Neural progenitor cell (in vitro differentiated cells): ENCODE measurements around the gene AURKB. TPM values are rescaled to one million over a fixed set of nuclear protein-coding genes. Genes with fewer than 3 reads are reported as not detected.

Experiments used
- DNase-seq: peaks from one replicate; pipeline ENCODE4 v3.0.0-alpha.2; 2016; ENCODE audit warnings: low spot score
- H2AFZ ChIP-seq: fragments of 200-600 bp; sonication (generic); replicated peaks from 2 replicates; pipeline ENCODE4 v1.6.1; 2016; ENCODE audit warnings: antibody characterized with exemption
- H3F3A ChIP-seq: fragments of 200-600 bp; sonication (generic); 2 replicates; pipeline ENCODE4 v1.6.1; 2016; ENCODE audit warnings: antibody characterized with exemption, low read depth
- H3K27ac ChIP-seq: fragments of 200-600 bp; sonication (generic); 2 replicates; pipeline ENCODE4 v1.5.1; 2016; ENCODE audit warnings: mild to moderate bottlenecking
- H3K27me3 ChIP-seq: fragments of 200-600 bp; sonication (generic); 2 replicates; pipeline ENCODE4 v1.6.1; 2016; ENCODE audit warnings: mild to moderate bottlenecking, moderate library complexity
- H3K36me3 ChIP-seq: fragments of 200-600 bp; sonication (generic); 2 replicates; pipeline ENCODE4 v1.5.1; 2016
- H3K4me1 ChIP-seq: fragments of 200-600 bp; sonication (generic); 2 replicates; pipeline ENCODE4 v1.6.1; 2016; ENCODE audit warnings: mixed run types
- H3K4me2 ChIP-seq: fragments of 200-600 bp; sonication (generic); 2 replicates; pipeline ENCODE4 v1.6.1; 2016
- H3K4me3 ChIP-seq: fragments of 200-600 bp; sonication (generic); 2 replicates; pipeline ENCODE4 v1.5.1; 2016
- H3K79me2 ChIP-seq: fragments of 200-600 bp; sonication (generic); 2 replicates; pipeline ENCODE4 v1.6.1; 2016; ENCODE audit warnings: low read depth
- H3K9ac ChIP-seq: fragments of 200-600 bp; sonication (generic); 2 replicates; pipeline ENCODE4 v1.6.1; 2016
- H3K9me3 ChIP-seq: fragments of 200-600 bp; sonication (generic); 2 replicates; pipeline ENCODE4 v1.5.1; 2016; ENCODE audit warnings: low read depth
- H4K20me1 ChIP-seq: fragments of 200-600 bp; sonication (generic); 2 replicates; pipeline ENCODE4 v1.6.1; 2016; ENCODE audit warnings: low read depth
- H3K27ac Mint-ChIP-seq: 3 replicates; pipeline ENCODE4 v1.8.0; 2021; ENCODE audit warnings: mixed read lengths
- H3K27me3 Mint-ChIP-seq: 2 replicates; pipeline ENCODE4 v1.8.0; 2022; ENCODE audit warnings: low read depth, mild to moderate bottlenecking, inconsistent platforms, moderate library complexity, mixed read lengths; ENCODE audit not compliant: insufficient read depth
- H3K36me3 Mint-ChIP-seq: 3 replicates; pipeline ENCODE4 v1.8.0; 2021; ENCODE audit warnings: mixed read lengths
- H3K4me1 Mint-ChIP-seq: 3 replicates; pipeline ENCODE4 v1.8.0; 2021; ENCODE audit warnings: mixed read lengths
- H3K4me3 Mint-ChIP-seq: 3 replicates; pipeline ENCODE4 v1.8.0; 2021; ENCODE audit warnings: mild to moderate bottlenecking, moderate library complexity, mixed read lengths
- H3K9me3 Mint-ChIP-seq: 3 replicates; pipeline ENCODE4 v1.8.0; 2020; ENCODE audit warnings: mixed read lengths
- CTCF ChIP-seq: fragments of 200-600 bp; sonication (generic); IDR thresholded peaks from 2 replicates; pipeline ENCODE4 v1.5.1; 2017; ENCODE audit warnings: antibody characterized with exemption, mild to moderate bottlenecking
- EZH2 ChIP-seq: fragments of 200-600 bp; sonication (generic); IDR thresholded peaks from 2 replicates; pipeline ENCODE4 v1.6.1; 2017; ENCODE audit warnings: antibody characterized with exemption, mild to moderate bottlenecking, moderate library complexity
- EZH2phosphoT487 ChIP-seq: fragments of 200-600 bp; sonication (generic); IDR thresholded peaks from 2 replicates; pipeline ENCODE4 v1.6.1; 2017; ENCODE audit warnings: antibody characterized with exemption
- total RNA-seq: library from RNA; depleted of rRNA; stranded (reverse); fragments of >200 nt; gene quantifications from 2 replicates; pipeline ENCODE4 v1.2.3, GENCODE V29; 2015; ENCODE audit warnings: low replicate concordance

Gene AURKB
- total RNA-seq, 1 donor from 2014 or later = 149 TPM

- Histone ChIP-seq H3K9ac (peak overlapping the region; percentile 17), H3K4me1 (no peaks in the 10 kb centered on the region), H4K20me1 (peaks cover 14% of the 10 kb centered on the region), H3K27ac (peak overlapping the region; percentile 40), H3F3A (peaks cover 75% of the 10 kb centered on the region), H3K36me3 (no peaks in the 10 kb centered on the region), H3K79me2 (no peaks in the 10 kb centered on the region), H3K4me3 (peak overlapping the region; percentile 91), H3K27me3 (no peaks in the 10 kb centered on the region), H2AFZ (peak overlapping the region; percentile 69), H3K4me2 (peak overlapping the region; percentile 87), H3K9me3 (no peaks in the 10 kb centered on the region)
- Mint-ChIP-seq H3K4me3 (peak overlapping the region; percentile 98), H3K4me1 (peaks cover 52% of the 10 kb centered on the region), H3K27ac (peak overlapping the region; percentile 100), H3K36me3 (peaks cover 23% of the 10 kb centered on the region), H3K9me3 (peaks cover 33% of the 10 kb centered on the region), H3K27me3 (peaks cover 47% of the 10 kb centered on the region)
- peak; percentile 36 for TF ChIP-seq CTCF
- TF ChIP-seq EZH2phosphoT487 = no peak
- TF ChIP-seq EZH2 = no peak
- peak; percentile 85 for DNase-seq
Measured at GRCh38 chr17:8223356-8224126, 13.2 kb upstream of the AURKB start.

GRCh38 chr17:8222630-8223355 lies 12.4 kb upstream of the AURKB start:
- Histone ChIP-seq H2AFZ (peak overlapping the region; percentile 69), H3K4me3 (peak overlapping the region; percentile 91), H3F3A (peaks cover 71% of the 10 kb centered on the region), H3K36me3 (no peaks in the 10 kb centered on the region), H3K4me1 (no peaks in the 10 kb centered on the region), H3K27ac (peak overlapping the region; percentile 40), H3K4me2 (peak overlapping the region; percentile 87), H3K27me3 (no peaks in the 10 kb centered on the region), H3K79me2 (no peaks in the 10 kb centered on the region), H3K9ac (peak overlapping the region; percentile 17), H4K20me1 (peaks cover 13% of the 10 kb centered on the region), H3K9me3 (no peaks in the 10 kb centered on the region)
- DNase-seq = peak; percentile 92
- Mint-ChIP-seq H3K27me3 (peaks cover 49% of the 10 kb centered on the region), H3K9me3 (peaks cover 33% of the 10 kb centered on the region), H3K4me3 (peak overlapping the region; percentile 98), H3K27ac (peak overlapping the region; percentile 100), H3K4me1 (peaks cover 57% of the 10 kb centered on the region), H3K36me3 (peaks cover 22% of the 10 kb centered on the region)
- TF ChIP-seq CTCF (no peak), EZH2phosphoT487 (peak; percentile 9)

- H3K36me3 ChIP-seq = no peaks in the 10 kb centered on the region
- Mint-ChIP-seq H3K4me1 (peaks cover 53% of the 10 kb centered on the region), H3K9me3 (peaks cover 33% of the 10 kb centered on the region), H3K27me3 (peaks cover 47% of the 10 kb centered on the region), H3K27ac (peak overlapping the region; percentile 100), H3K36me3 (peaks cover 19% of the 10 kb centered on the region), H3K4me3 (peak overlapping the region; percentile 98)
- H3K79me2 ChIP-seq = no peaks in the 10 kb centered on the region
- H3K9me3 ChIP-seq = no peaks in the 10 kb centered on the region
- H3K4me1 ChIP-seq = no peaks in the 10 kb centered on the region
- no peak overlapping the region for H3K9ac ChIP-seq
- H3F3A ChIP-seq = peaks cover 67% of the 10 kb centered on the region
- DNase-seq = peak; percentile 86
- peak overlapping the region; percentile 87 for H3K4me2 ChIP-seq
- TF ChIP-seq EZH2phosphoT487 = no peak
- TF ChIP-seq EZH2 = no peak
- TF ChIP-seq CTCF = no peak
- peak overlapping the region; percentile 91 for H3K4me3 ChIP-seq
- H2AFZ ChIP-seq = no peak overlapping the region
- peaks cover 8% of the 10 kb centered on the region for H4K20me1 ChIP-seq
- H3K27me3 ChIP-seq = no peaks in the 10 kb centered on the region
- H3K27ac ChIP-seq = no peak overlapping the region
Measured at GRCh38 chr17:8222380-8222629, 11.9 kb upstream of the AURKB start.
